Measurements from ENCODE around the gene TBC1D24. TPM values are rescaled to one million over a fixed set of nuclear protein-coding genes. Genes with fewer than 3 reads are reported as not detected.

TBC1D24 gene
- polyA plus RNA-seq, 1 of the 3 experiments (the other 2 are of a cell fraction) = 6.7 TPM

GRCh38 chr16:2501946-2502895 lies 27.3 kb downstream of the TBC1D24 start:
- no peak overlapping the region for H3K4me2 ChIP-seq
- no peaks in the 10 kb centered on the region for H3K9me3 ChIP-seq
- no peak overlapping the region; a peak in 1 of 4 replicates for H3K27ac ChIP-seq (ENCODE audit: low read depth in 2 of 2, low read length in 1 of 2)
- TF ChIP-seq GATA2 (CRISPR knock-in tag; IDR thresholded peaks at IDR 0.05) (no peak), SIN3A (IDR thresholded peaks at IDR 0.05; ENCODE audit: borderline replicate concordance, low read depth, low read length) (no peak), RAD21 (IDR thresholded peaks at IDR 0.05; ENCODE audit: low read length) (no peak), FOXM1 (IDR thresholded peaks at IDR 0.05; ENCODE audit: low read depth) (no peak), CTCF (IDR thresholded peaks at IDR 0.05) (no peak), JUND (IDR thresholded peaks at IDR 0.05) (no peak)
- H3F3A ChIP-seq (replicated peaks; ENCODE audit: insufficient read depth) = peaks cover 4% of the 10 kb centered on the region
- WGBS (ENCODE audit: low lambda C conversion rate) = 87% methylated on average over 11 of the region's 18 CpGs
- no peak overlapping the region for H3K9ac ChIP-seq
- no peak overlapping the region for H2AFZ ChIP-seq (ENCODE audit: low read depth)
- CTCF ChIA-PET = interaction anchor here (0.6 to 4.3 kb wide), 34 partner anchors 10 to 307 kb away, joined by 3 to 95 read pairs (median 6); partner anchors contain the start of genes ABCA3, AMDHD2, ATP6V0C and CCNF
- no peak for DNase-seq
- H4K20me1 ChIP-seq (ENCODE audit: insufficient read depth) = 0 out of 2 replicates have a peak, but pooled peaks cover 4% of the 10 kb centered on the region
- no peak overlapping the region for H3K4me3 ChIP-seq (ENCODE audit: low read depth in 2 of 2, low read length in 1 of 2)
- H3K9me2 ChIP-seq = no peaks in the 10 kb centered on the region
- POLR2A ChIA-PET = interaction anchor here (1.0 to 2.6 kb wide), 6 partner anchors 18 to 72 kb away, joined by 4 to 19 read pairs (median 4); partner anchors contain the start of genes AMDHD2, CCNF, NTN3 and TBC1D24
- peaks cover 0 to 13% of the 10 kb centered on the region in 2 experiments for H3K36me3 ChIP-seq (replicated peaks in 1 of 2; ENCODE audit: control insufficient read depth in 1 of 2, insufficient read depth in 2 of 2, low read length in 1 of 2)
- no peaks in the 10 kb centered on the region for H3K27me3 ChIP-seq (ENCODE audit: insufficient read depth)
- H3K4me1 ChIP-seq (ENCODE audit: control insufficient read depth in 1 of 2, insufficient read depth in 2 of 2, low read depth in 1 of 2, low read length in 1 of 2) = peaks cover 0 to 19% of the 10 kb centered on the region in 2 experiments; a peak in 1 of 4 replicates
- no peaks in the 10 kb centered on the region for H3K79me2 ChIP-seq (ENCODE audit: insufficient read depth)

- POLR2A ChIA-PET = no interaction called here
- H3K9me2 ChIP-seq = no peaks in the 10 kb centered on the region
- CTCF ChIA-PET = no interaction called here
- TF ChIP-seq USF2 (IDR thresholded peaks at IDR 0.05; ENCODE audit: borderline replicate concordance, low read depth, low read length) = no peak
- TF ChIP-seq PBX3 (IDR thresholded peaks at IDR 0.05) = no peak
- no peak for TF ChIP-seq CTCF (IDR thresholded peaks at IDR 0.05)
- no peak for TF ChIP-seq ZBTB33 (IDR thresholded peaks at IDR 0.05; ENCODE audit: borderline replicate concordance, low read depth)
- no peak for TF ChIP-seq CHD2 (IDR thresholded peaks at IDR 0.05; ENCODE audit: low read length, partially characterized antibody)
- no peak for TF ChIP-seq NRF1 (IDR thresholded peaks at IDR 0.05; ENCODE audit: low read depth, low read length)
- TF ChIP-seq RCOR1 (IDR thresholded peaks at IDR 0.05; ENCODE audit: low read length) = no peak
- no peak for TF ChIP-seq YY1 (IDR thresholded peaks at IDR 0.05; ENCODE audit: low read depth)
- TF ChIP-seq POLR2AphosphoS5 (IDR thresholded peaks at IDR 0.05; ENCODE audit: low read depth, low read length) = no peak
Measured at GRCh38 chr16:2505695-2506094, 30.8 kb downstream of the TBC1D24 start.

More at GRCh38 chr16:2505695-2506094, 30.8 kb downstream of the TBC1D24 start:
- no peak for DNase-seq
- H3K36me3 ChIP-seq (replicated peaks in 1 of 2; ENCODE audit: control insufficient read depth in 1 of 2, insufficient read depth in 2 of 2, low read length in 1 of 2) = no peaks in the 10 kb centered on the region
- no peak overlapping the region for H3K27ac ChIP-seq (ENCODE audit: low read depth in 2 of 2, low read length in 1 of 2)
- H3K27me3 ChIP-seq (ENCODE audit: insufficient read depth) = no peaks in the 10 kb centered on the region
- no peak overlapping the region for H3K9ac ChIP-seq
- H2AFZ ChIP-seq (ENCODE audit: low read depth) = no peak overlapping the region
- H3K9me3 ChIP-seq = no peaks in the 10 kb centered on the region
- whole genome bisulfite sequencing (ENCODE audit: low lambda C conversion rate) = 93% methylated on average over 14 of the region's 14 CpGs
- H3F3A ChIP-seq (replicated peaks; ENCODE audit: insufficient read depth) = peaks cover 4% of the 10 kb centered on the region
- H3K4me1 ChIP-seq (ENCODE audit: control insufficient read depth in 1 of 2, insufficient read depth in 2 of 2, low read depth in 1 of 2, low read length in 1 of 2) = peaks cover 0 to 10% of the 10 kb centered on the region in 2 experiments; a peak in 1 of 4 replicates
- H3K79me2 ChIP-seq (ENCODE audit: insufficient read depth) = no peaks in the 10 kb centered on the region
- no peak overlapping the region for H3K4me2 ChIP-seq
- H4K20me1 ChIP-seq (ENCODE audit: insufficient read depth) = 0 out of 2 replicates have a peak, but pooled peaks cover 3% of the 10 kb centered on the region
- no peak overlapping the region for H3K4me3 ChIP-seq (ENCODE audit: low read depth in 2 of 2, low read length in 1 of 2)
